GM21390 (cell line): ENCODE measurements around the gene UQCC3.
A peak's percentile ranks its signal among the peaks of the same experiment; 100 is the strongest.
"Not testable (repeated sequence)": the region's sequence is repeated elsewhere in the genome, so short reads cannot be mapped to it uniquely, and the experiment has no call there.

ENCODE experiments used
- ATAC-seq: cut with Tn5 transposase; IDR thresholded peaks from one replicate; pipeline ENCODE4 v1.9.1; 2021; ENCODE audit not compliant: unreplicated experiment

The UQCC3 gene

DNA sequence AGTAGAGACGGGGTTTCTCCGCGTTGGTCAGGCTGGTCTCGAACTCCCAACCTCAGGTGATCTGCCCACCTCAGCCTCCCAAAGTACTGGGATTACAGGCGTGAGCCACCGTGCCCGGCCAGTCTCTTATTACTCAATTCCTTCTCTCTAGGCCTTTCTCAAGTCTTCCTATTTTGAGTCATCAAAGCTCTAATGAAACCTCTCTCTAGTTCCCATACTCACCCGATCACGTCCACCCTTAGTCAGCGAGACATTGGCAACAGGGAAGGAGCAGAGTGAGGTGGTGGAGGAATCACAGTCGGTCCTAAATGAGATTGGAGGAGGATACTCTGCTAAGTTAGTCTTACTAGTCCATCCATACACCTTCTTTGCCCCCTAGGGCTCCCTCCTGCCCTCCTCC, 30.8 kb downstream of the UQCC3 start:
- no peak for ATAC-seq

DNA sequence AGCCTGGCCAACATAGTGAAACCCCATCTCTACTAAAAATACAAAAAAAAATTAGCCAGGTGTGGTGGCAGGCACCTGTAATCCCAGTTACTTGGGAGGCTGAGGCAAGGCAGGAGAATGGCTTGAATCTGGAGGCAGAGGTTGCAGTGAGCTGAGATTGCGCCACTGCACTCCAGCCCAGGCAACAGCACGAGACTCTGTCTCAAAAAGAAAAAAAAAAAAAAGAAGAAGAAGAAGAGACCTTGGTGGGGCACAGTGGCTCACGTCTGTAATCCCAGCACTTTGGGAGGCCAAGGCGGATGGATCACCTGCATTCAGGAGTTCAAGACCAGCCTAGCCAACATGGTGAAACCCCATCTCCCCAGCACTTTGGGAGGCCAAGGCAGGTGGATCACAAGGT, 32.4 kb downstream of the UQCC3 start:
- not testable (repeated sequence) for ATAC-seq

DNA sequence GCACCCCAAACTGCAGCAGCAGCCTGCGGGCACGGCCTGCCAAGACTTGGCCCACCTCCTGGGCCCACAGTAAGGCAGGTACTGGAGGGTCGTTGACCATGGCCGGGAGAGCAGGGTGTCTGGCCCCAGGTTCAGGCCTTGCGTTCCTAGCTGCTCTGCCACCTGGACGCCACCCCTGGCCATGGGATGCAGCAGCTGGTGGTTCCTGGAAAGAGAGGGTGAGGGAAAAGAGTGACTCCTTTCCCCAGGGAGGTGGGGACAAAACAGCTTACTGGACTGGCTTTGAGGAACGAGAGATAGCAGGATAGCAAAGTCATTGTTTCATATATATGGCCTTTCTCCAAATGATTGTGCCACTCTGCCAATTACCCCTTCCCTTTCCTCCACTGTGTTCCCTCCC, 33.9 kb downstream of the UQCC3 start:
- no peak for ATAC-seq

- peak; percentile 60 for ATAC-seq
Measured at GRCh38 chr11:62705880-62706849, 34.7 kb downstream of the UQCC3 start.

GRCh38 chr11:62706850-62707247, 35.4 kb downstream of the UQCC3 start:
- no peak for ATAC-seq

DNA sequence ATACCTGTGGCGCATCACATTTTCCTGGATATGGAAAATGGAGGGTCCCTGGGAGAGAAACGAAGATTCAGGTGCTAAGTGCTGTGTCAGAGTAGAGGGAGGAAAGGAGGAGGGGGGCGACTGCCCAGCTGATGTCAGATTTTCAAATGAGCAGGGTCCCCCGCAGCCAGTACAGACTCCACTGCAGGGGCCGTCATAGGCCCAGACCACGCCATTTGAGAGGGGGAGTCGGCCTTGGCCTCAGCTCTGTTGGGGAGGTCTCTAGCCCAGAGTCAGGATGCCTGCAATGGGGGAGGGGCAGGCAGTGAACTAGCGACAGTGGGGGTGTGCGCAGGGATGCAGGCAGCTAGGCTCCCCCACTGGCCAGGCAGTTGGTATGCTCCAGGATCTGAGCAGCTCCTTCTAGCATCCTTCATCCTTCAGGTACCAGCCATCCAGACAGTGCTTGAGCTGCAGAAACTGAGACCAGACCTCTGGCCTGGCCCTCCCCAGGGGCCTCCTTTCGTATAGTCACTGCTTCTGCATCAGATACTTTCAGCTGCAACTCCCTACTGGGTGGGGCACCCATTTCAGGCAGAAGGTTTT, 35.9 kb downstream of the UQCC3 start, which contains the start of the genes BSCL2 and GNG3:
Gene BSCL2, minus strand, starts transcription at position 148 of the 585 bp plus-strand sequence. CDS start 229 bp downstream, outside the sequence.
Gene GNG3, plus strand, starts transcription at position 400 of the 585 bp plus-strand sequence. CDS start 620 bp downstream, outside the sequence.
- ATAC-seq, result no peak

DNA sequence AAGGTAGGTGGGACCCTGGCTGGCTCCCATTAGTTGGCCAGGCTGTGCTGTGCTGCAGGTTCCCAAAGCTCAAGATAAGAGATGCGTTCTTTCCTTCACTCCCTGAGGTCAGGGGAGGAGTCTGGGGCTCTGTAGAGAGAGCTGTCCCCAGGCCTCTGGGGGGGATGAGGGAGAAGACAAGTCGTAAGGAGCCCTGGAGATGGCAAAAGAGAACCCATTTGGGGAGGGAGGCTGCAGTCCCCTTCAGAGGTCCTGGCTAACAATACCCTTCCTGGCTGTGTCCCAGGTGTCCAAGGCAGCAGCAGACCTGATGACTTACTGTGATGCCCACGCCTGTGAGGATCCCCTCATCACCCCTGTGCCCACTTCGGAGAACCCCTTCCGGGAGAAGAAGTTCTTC, 36.9 kb downstream of the UQCC3 start:
- no peak for ATAC-seq

DNA sequence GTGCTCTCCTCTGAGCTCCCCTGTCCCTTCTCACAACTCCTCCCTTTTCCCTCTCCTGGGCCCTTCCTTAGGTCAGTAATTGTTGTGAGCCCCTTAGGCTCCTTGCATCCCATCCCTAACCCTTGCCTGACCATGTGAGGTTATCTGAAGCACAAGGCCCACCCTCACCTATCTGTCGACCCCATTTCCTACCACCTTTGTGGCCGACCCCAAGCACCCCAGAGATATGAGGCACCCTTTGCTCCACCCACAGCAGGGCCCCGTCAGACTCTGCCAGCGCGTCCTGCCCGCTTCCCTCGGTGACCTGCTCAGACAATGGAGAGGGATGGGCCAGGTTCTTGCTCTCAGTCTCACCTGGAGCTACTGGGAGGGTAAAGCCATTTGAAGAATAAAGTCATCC, 37.3 kb downstream of the UQCC3 start:
- ATAC-seq, result no peak

DNA sequence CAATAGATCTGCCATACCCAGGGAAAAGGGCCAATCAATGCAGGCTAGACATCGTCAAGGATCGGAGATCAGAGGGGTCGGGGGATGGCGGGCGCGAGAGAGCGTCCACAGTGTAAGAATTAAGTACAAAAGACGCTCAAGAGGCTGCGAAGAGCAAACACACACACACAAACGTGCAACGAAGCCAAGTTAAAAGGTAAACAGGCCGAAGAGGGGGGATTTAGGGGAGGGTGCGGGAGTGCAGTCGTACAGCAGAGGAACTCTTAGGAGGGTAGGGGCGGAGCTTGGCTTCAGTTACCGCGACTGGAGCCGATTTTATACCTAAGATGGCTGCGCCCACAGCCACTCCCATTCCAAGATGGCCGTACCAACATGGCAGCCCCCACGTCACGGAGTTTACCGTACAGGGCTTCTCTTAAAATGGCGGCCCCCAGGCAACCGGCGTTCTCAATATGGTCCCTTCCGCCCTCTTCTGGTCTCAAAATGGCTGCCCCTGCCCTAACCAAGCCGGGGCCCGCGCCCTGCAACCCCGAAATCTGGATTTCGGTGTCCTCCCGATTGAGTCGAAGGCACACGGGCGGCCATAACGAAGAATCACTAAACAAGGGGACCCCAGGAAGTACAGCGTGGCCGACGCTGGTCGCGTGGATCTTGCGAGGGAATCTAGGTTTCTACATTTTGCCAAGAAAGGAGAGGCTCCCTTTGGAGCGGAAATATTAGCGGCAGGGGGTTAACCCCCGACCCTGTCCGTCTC, 38.0 kb downstream of the UQCC3 start:
- ATAC-seq, result peak; percentile 67

GRCh38 chr11:62710001-62710345, 38.5 kb downstream of the UQCC3 start:
- ATAC-seq, result no peak

- ATAC-seq, result no peak
Measured at GRCh38 chr11:62712276-62712812, 40.9 kb downstream of the UQCC3 start.

DNA sequence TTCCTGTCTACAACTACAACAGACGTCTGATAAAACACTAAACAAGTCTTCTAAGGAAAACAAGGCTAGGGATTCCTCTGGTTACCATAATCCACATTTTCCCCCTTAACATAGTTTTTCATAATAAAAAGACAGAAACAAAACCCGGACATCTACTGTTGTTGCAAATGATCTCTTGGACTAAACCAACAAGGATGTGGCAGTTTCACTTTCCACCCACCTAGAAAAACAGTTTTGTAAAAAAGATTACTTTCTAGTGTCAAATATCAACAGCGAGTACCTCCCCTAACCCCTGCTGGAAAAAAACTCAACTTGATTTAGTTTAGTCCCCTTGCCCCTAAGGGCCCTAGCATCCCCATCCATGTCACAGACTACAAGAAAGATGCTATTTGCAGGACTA, 41.4 kb downstream of the UQCC3 start:
- no peak for ATAC-seq

GRCh38 chr11:62713343-62713742, 41.9 kb downstream of the UQCC3 start:
- no peak for ATAC-seq

DNA sequence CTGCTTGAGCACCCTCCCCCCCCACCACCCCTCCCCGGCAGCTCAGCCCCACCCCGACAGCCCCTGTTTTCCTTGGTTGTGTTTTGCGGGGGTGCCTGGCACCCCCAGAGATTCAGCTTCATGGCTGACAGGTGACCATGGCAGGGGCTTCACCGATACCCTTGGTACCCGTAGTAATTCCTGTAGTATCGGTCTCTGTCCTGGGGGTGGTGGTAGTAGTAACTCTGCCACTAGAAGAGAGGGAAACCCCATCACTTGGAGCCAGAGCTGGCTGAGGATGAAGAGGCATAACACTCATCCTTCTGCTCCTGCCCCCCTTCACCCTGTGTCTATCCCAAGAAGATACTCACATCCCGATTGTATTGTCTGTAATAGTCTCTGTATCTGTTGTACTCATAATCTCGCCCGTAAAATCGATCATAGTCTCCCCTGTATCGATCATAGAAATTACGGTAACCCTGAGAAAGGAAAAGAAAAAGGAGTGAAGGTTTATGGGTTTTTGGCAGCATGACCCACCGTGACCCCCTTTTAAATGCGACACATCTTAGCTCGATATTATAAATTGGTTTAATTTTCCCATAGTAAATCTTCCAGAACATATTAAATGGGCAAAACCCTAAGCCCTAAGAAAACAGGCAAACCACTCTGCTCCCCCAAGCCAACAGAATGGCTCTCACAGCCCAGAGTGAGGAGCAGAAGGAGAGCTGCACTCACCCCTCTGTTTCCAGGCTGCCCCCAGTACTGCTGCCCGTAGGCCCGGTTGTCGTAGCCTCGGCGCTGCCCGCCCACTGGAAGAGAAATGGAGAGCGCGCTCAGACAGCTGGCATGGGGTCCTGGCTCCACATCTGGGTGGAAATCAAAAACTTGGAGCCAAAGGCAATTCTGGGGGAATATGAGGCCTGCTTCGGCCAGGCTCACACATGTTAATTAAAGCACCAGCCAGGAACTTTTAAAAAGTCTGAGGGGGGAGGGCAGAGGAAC, 44.0 kb downstream of the UQCC3 start:
- ATAC-seq, result no peak

GRCh38 chr11:62716206-62716605, 44.7 kb downstream of the UQCC3 start:
- ATAC-seq, result no peak

- no peak for ATAC-seq
Measured at GRCh38 chr11:62716816-62717215, 45.3 kb downstream of the UQCC3 start.

DNA sequence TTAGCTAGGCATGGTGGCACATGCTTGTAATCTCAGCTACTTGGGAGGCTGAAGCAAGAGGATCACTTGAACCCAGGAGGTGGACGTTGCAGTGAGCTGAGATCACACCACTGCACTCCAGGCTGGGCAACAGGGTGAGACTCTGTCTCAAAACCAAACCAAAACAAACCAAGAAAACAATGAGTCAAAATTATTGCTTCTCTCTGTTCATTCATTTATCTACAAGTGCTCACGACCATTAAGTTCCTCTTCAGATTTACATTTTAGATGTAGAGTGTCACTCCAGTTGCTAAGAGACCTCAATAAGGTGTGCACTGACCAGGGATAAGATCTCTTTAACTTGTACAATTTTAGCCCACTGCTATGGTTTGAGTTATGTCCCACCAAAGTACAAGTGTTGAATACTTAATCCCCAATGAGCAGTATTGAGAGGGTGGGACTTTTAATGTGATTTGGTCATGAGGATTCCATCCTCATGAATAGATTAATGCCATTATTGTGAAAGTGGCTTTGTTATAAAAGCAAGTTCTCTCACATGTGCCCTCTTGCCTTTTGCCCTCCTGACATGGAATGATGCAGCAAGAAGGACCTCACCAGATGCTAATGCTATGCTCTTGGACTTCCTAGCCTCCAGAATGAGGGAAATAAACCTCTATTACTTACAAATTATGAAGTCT, 48.0 kb downstream of the UQCC3 start:
- no peak for ATAC-seq

GRCh38 chr11:62721994-62722393, 50.5 kb downstream of the UQCC3 start:
- no peak for ATAC-seq
